ENCODE measurements around the gene MAN2A2. TPM values are rescaled to one million over a fixed set of nuclear protein-coding genes. Genes with fewer than 3 reads are reported as not detected.

Gene MAN2A2
- total and polyA plus RNA-seq, 9 of the 15 experiments (the other 6 are each of a cell fraction or from before 2014, with no cell fraction given): 7.3 to 151 (median 43.4) TPM

DNA sequence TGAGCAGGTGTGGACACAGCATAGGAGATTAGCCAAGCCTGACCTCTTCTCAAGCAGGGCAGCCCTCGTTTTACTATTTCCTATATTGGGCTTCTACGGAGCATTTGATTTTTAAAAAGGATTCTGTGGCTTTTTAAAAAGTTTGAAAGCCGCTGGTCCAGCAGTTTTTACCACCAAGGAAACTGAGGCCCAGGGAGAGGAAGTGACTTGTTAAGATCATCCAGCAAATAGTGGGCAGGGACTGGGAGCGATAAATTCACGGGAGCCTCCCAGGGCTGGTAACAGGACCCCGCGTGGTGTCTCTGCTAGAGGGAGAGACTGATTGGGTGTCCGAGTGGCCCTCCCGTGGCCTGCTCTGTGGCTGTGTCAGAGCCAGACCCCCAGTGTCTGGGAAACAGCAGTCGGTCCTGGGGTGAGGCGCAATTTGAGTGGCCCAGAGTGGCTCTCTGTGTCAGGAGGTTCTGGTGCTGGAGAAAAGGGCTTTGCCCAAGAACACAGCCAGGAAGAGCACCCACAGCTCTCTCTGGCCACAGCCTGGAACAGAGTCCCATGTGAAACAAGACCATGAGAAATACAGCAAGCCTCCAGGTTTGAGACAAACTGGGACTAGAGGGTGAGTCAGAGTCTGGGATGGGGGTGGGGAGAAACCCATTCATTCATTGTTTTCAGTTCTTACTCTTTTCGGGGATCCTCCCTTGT, 30.5 kb upstream of the MAN2A2 start (continued):
- TF ChIP-seq, protein P1, sequence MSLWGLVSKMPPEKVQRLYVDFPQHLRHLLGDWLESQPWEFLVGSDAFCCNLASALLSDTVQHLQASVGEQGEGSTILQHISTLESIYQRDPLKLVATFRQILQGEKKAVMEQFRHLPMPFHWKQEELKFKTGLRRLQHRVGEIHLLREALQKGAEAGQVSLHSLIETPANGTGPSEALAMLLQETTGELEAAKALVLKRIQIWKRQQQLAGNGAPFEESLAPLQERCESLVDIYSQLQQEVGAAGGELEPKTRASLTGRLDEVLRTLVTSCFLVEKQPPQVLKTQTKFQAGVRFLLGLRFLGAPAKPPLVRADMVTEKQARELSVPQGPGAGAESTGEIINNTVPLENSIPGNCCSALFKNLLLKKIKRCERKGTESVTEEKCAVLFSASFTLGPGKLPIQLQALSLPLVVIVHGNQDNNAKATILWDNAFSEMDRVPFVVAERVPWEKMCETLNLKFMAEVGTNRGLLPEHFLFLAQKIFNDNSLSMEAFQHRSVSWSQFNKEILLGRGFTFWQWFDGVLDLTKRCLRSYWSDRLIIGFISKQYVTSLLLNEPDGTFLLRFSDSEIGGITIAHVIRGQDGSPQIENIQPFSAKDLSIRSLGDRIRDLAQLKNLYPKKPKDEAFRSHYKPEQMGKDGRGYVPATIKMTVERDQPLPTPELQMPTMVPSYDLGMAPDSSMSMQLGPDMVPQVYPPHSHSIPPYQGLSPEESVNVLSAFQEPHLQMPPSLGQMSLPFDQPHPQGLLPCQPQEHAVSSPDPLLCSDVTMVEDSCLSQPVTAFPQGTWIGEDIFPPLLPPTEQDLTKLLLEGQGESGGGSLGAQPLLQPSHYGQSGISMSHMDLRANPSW (CRISPR knock-in tag; IDR thresholded peaks at IDR 0.05): no peak
- TF ChIP-seq, protein P2, sequence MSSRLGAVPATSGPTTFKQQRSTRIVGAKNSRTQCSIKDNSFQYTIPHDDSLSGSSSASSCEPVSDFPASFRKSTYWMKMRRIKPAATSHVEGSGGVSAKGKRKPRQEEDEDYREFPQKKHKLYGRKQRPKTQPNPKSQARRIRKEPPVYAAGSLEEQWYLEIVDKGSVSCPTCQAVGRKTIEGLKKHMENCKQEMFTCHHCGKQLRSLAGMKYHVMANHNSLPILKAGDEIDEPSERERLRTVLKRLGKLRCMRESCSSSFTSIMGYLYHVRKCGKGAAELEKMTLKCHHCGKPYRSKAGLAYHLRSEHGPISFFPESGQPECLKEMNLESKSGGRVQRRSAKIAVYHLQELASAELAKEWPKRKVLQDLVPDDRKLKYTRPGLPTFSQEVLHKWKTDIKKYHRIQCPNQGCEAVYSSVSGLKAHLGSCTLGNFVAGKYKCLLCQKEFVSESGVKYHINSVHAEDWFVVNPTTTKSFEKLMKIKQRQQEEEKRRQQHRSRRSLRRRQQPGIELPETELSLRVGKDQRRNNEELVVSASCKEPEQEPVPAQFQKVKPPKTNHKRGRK (tag; IDR thresholded peaks at IDR 0.05): no peak
- no peak for TF ChIP-seq RBM22 (IDR thresholded peaks at IDR 0.05; ENCODE audit: low read depth, low read length, poor library complexity, severe bottlenecking)
- TF ChIP-seq, protein P3, sequence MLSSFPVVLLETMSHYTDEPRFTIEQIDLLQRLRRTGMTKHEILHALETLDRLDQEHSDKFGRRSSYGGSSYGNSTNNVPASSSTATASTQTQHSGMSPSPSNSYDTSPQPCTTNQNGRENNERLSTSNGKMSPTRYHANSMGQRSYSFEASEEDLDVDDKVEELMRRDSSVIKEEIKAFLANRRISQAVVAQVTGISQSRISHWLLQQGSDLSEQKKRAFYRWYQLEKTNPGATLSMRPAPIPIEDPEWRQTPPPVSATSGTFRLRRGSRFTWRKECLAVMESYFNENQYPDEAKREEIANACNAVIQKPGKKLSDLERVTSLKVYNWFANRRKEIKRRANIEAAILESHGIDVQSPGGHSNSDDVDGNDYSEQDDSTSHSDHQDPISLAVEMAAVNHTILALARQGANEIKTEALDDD (IDR thresholded peaks at IDR 0.05): 0 out of 2 replicates have a peak, but pooled peaks have one; percentile 7
- TF ChIP-seq, protein P4, sequence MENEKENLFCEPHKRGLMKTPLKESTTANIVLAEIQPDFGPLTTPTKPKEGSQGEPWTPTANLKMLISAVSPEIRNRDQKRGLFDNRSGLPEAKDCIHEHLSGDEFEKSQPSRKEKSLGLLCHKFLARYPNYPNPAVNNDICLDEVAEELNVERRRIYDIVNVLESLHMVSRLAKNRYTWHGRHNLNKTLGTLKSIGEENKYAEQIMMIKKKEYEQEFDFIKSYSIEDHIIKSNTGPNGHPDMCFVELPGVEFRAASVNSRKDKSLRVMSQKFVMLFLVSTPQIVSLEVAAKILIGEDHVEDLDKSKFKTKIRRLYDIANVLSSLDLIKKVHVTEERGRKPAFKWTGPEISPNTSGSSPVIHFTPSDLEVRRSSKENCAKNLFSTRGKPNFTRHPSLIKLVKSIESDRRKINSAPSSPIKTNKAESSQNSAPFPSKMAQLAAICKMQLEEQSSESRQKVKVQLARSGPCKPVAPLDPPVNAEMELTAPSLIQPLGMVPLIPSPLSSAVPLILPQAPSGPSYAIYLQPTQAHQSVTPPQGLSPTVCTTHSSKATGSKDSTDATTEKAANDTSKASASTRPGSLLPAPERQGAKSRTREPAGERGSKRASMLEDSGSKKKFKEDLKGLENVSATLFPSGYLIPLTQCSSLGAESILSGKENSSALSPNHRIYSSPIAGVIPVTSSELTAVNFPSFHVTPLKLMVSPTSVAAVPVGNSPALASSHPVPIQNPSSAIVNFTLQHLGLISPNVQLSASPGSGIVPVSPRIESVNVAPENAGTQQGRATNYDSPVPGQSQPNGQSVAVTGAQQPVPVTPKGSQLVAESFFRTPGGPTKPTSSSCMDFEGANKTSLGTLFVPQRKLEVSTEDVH (IDR thresholded peaks at IDR 0.05; ENCODE audit: low read depth, partially characterized antibody): no peak
- TF ChIP-seq NUFIP1 (IDR thresholded peaks at IDR 0.05; ENCODE audit: partially characterized antibody): no peak
- no peak for TF ChIP-seq ZNF77 (CRISPR knock-in tag; IDR thresholded peaks at IDR 0.05)
- TF ChIP-seq, protein P5, sequence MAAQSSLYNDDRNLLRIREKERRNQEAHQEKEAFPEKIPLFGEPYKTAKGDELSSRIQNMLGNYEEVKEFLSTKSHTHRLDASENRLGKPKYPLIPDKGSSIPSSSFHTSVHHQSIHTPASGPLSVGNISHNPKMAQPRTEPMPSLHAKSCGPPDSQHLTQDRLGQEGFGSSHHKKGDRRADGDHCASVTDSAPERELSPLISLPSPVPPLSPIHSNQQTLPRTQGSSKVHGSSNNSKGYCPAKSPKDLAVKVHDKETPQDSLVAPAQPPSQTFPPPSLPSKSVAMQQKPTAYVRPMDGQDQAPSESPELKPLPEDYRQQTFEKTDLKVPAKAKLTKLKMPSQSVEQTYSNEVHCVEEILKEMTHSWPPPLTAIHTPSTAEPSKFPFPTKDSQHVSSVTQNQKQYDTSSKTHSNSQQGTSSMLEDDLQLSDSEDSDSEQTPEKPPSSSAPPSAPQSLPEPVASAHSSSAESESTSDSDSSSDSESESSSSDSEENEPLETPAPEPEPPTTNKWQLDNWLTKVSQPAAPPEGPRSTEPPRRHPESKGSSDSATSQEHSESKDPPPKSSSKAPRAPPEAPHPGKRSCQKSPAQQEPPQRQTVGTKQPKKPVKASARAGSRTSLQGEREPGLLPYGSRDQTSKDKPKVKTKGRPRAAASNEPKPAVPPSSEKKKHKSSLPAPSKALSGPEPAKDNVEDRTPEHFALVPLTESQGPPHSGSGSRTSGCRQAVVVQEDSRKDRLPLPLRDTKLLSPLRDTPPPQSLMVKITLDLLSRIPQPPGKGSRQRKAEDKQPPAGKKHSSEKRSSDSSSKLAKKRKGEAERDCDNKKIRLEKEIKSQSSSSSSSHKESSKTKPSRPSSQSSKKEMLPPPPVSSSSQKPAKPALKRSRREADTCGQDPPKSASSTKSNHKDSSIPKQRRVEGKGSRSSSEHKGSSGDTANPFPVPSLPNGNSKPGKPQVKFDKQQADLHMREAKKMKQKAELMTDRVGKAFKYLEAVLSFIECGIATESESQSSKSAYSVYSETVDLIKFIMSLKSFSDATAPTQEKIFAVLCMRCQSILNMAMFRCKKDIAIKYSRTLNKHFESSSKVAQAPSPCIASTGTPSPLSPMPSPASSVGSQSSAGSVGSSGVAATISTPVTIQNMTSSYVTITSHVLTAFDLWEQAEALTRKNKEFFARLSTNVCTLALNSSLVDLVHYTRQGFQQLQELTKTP (IDR thresholded peaks at IDR 0.05; ENCODE audit: low read depth in 1 of 2, partially characterized antibody in 2 of 2): peak in 1 of 2 experiments; percentile 33
- TF ChIP-seq, protein P6, sequence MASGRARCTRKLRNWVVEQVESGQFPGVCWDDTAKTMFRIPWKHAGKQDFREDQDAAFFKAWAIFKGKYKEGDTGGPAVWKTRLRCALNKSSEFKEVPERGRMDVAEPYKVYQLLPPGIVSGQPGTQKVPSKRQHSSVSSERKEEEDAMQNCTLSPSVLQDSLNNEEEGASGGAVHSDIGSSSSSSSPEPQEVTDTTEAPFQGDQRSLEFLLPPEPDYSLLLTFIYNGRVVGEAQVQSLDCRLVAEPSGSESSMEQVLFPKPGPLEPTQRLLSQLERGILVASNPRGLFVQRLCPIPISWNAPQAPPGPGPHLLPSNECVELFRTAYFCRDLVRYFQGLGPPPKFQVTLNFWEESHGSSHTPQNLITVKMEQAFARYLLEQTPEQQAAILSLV (tag; IDR thresholded peaks at IDR 0.05): no peak
- peak; percentile 69 for TF ChIP-seq SAP30 (IDR thresholded peaks at IDR 0.05; ENCODE audit: borderline replicate concordance, insufficient read depth, low read depth, low read length, poor library complexity, severe bottlenecking)
- no peak for TF ChIP-seq ZNF253 (CRISPR knock-in tag; conservative IDR thresholded peaks at IDR 0.05)
- TF ChIP-seq PHTF2 (CRISPR knock-in tag; IDR thresholded peaks at IDR 0.05): no peak
